K562 (cell line): ENCODE results near the gene SLC12A1. TPM values are rescaled to one million over a fixed set of nuclear protein-coding genes. Genes with fewer than 3 reads are reported as not detected.

Experiments used
- ATAC-seq: fragments of 200-7000 bp; cut with Tn5 transposase; 3 replicates; pipeline ENCODE4 v1.9.1; 2020; ENCODE audit warnings: moderate library complexity
- BruUV-seq: library from RNA; stranded (reverse); fragments of 400-500 nt; replicated peaks from 2 replicates; lab custom pipeline; 2021; lab: Mats Ljungman, UMichigan
- CTCF ChIA-PET: fragments of 300-600 bp; formaldehyde crosslinking; extraction: SDS; loops from one replicate; lab custom pipeline; 2021; ENCODE audit warnings: low intra/inter-chr PET ratio; lab: Yijun Ruan, JAX
- POLR2A ChIA-PET: fragments of 300-600, 350-650 bp; sonication (Branson Sonifier 250); formaldehyde crosslinking; extraction: SDS; loops from one replicate; lab custom pipeline; 2021; ENCODE audit warnings: antibody characterized with exemption, inconsistent platforms; lab: Yijun Ruan, JAX
- DNase-seq, 4 experiments: peaks; one replicate each; pipeline versions ENCODE4 v3.0.0 to v3.0.0-alpha.2; 2011 to 2018; ENCODE audit warnings: low spot score in 3 of 4, mixed read lengths in 3 of 4; ENCODE audit errors: extremely low read depth in 1 of 4
- FAIRE-seq: peaks from 2 replicates; lab custom pipeline; 2011; peaks lifted over from hg19 to GRCh38; lab: Jason Lieb, UNC
- H2AFZ ChIP-seq: 2 replicates; pipeline ENCODE4 v1.6.0; 2011; ENCODE audit warnings: low read depth, low read length, control low read depth, inconsistent platforms
- H3K27ac ChIP-seq: fragments of 200-600 bp; 3 replicates; pipeline ENCODE4 v1.8.0; 2011; ENCODE audit warnings: low read depth, mild to moderate bottlenecking, control low read depth, inconsistent platforms, low read length, moderate library complexity, mixed read lengths; ENCODE audit errors: extremely low read depth
- H3K27me3 ChIP-seq, 2 experiments: fragments of 300-600 bp in 1 of 2; 2 replicates in 1 of 2; 3 replicates in 1 of 2; pipeline versions ENCODE4 v1.6.0 to v1.8.0; 2011; ENCODE audit warnings: inconsistent platforms in 2 of 2, low read length in 2 of 2, mild to moderate bottlenecking in 1 of 2, mixed read lengths in 1 of 2, moderate library complexity in 1 of 2; ENCODE audit not compliant: control insufficient read depth in 2 of 2, insufficient read depth in 2 of 2
- H3K36me3 ChIP-seq: fragments of 300-600 bp; 3 replicates; pipeline ENCODE4 v1.8.0; 2011; ENCODE audit warnings: mild to moderate bottlenecking, low read length, inconsistent platforms; ENCODE audit not compliant: control insufficient read depth, insufficient read depth
- H3K4me1 ChIP-seq, 2 experiments: fragments of 200-600 bp in 1 of 2; replicated peaks in 1 of 2; 2 replicates in 1 of 2; 3 replicates in 1 of 2; pipeline versions ENCODE4 v1.5.1 to v1.8.0; 2011; ENCODE audit warnings: inconsistent platforms in 2 of 2, low read length in 2 of 2, mild to moderate bottlenecking in 1 of 2, mixed read lengths in 1 of 2, moderate library complexity in 1 of 2; ENCODE audit not compliant: control insufficient read depth in 2 of 2, insufficient read depth in 2 of 2
- H3K4me2 ChIP-seq: 2 replicates; pipeline ENCODE4 v1.6.1; 2011; ENCODE audit warnings: low read length, control low read depth, inconsistent platforms, mixed read lengths; ENCODE audit not compliant: insufficient read depth
- H3K4me3 ChIP-seq: fragments of 200-600 bp; sonication (generic), shearing (Covaris generic); 2 replicates; pipeline ENCODE4 v1.5.1; 2016; ENCODE audit warnings: control low read depth, inconsistent platforms
- H3K79me2 ChIP-seq: fragments of 200-600 bp; 3 replicates; pipeline ENCODE4 v1.8.0; 2011; ENCODE audit warnings: low read length, inconsistent platforms; ENCODE audit not compliant: control insufficient read depth, insufficient read depth
- H3K9ac ChIP-seq, 2 experiments: 2 replicates each; pipeline versions ENCODE4 v1.6.0 to v1.6.1; 2011; ENCODE audit warnings: low read depth in 2 of 2, low read length in 2 of 2, control low read depth in 1 of 2, inconsistent platforms in 1 of 2, mild to moderate bottlenecking in 1 of 2, mixed read lengths in 1 of 2; ENCODE audit not compliant: insufficient read depth in 1 of 2
- H3K9me1 ChIP-seq: one replicate; pipeline ENCODE4 v1.6.0; 2011; ENCODE audit warnings: inconsistent platforms, mild to moderate bottlenecking, low read length, moderate library complexity; ENCODE audit not compliant: control insufficient read depth, insufficient read depth
- H3K9me3 ChIP-seq: replicated peaks from 2 replicates; pipeline ENCODE4 v1.5.1; 2011; ENCODE audit warnings: low read depth, low read length, inconsistent platforms; ENCODE audit not compliant: control insufficient read depth, insufficient read depth
- H4K20me1 ChIP-seq: replicated peaks from 2 replicates; pipeline ENCODE4 v1.6.1; 2011; ENCODE audit warnings: low read length, inconsistent platforms, mixed read lengths; ENCODE audit not compliant: control insufficient read depth, insufficient read depth
- ATF3 ChIP-seq, 2 experiments: fragments of 450-650 bp in 1 of 2; sonication (generic) in 1 of 2; formaldehyde crosslinking in 1 of 2; IDR thresholded peaks in 1 of 2; conservative IDR thresholded peaks in 1 of 2; 2 replicates each; pipeline versions ENCODE4 v1.6.1 to v1.8.1; 2016 to 2023; ENCODE audit warnings: mild to moderate bottlenecking in 2 of 2, moderate library complexity in 2 of 2, inconsistent platforms in 1 of 2, missing genetic modification reagents in 1 of 2
- ATF7 ChIP-seq: fragments of 450-650 bp; IDR thresholded peaks from 2 replicates; pipeline ENCODE4 v1.7.1; 2014; ENCODE audit warnings: mild to moderate bottlenecking, moderate library complexity
- JUND ChIP-seq, 2 experiments: IDR thresholded peaks; 2 replicates in 1 of 2; 3 replicates in 1 of 2; pipeline ENCODE4 v1.6.1; 2011; ENCODE audit warnings: borderline replicate concordance in 2 of 2, low read depth in 2 of 2, low read length in 2 of 2, improper control_type of control experiment in 1 of 2, missing biosample characterization in 1 of 2, missing genetic modification characterization in 1 of 2, missing genetic modification reagents in 1 of 2
- VEZF1 ChIP-seq: fragments of 200-800 bp; sonication (Bioruptor generic); IDR thresholded peaks from 2 replicates; pipeline ENCODE4 v1.6.1; 2017; ENCODE audit warnings: missing genetic modification characterization, missing compliant biosample characterization
- WGBS: fragments of 100-300 bp; shearing (Covaris generic); methylation state at CpG from one replicate; pipeline ENCODE4 v1.1.6; 2016; ENCODE audit warnings: low coverage, mixed read lengths; ENCODE audit not compliant: insufficient coverage; ENCODE audit errors: missing lambda C conversion rate; 5-methylcytosine and 5-hydroxymethylcytosine counted together
- in situ Hi-C: fragments of 300-500 bp; cut with MboI; formaldehyde crosslinking; loops from 4 replicates; pipeline ENCODE4 v1.15.0; 2018; ENCODE audit warnings: inconsistent platforms, mixed read lengths
- intact Hi-C: fragments of 100-400 bp; cut with micrococcal nuclease; formaldehyde crosslinking; loops from 2 replicates; pipeline ENCODE4 v1.14.2; 2022
- polyA plus RNA-seq, 8 experiments: library from polyadenylated mRNA; depleted of rRNA in 4 of 8; stranded (reverse) in 5 of 8; unstranded in 3 of 8; fragments of >200 nt; fragmentation: Nextera tagmentation in 2 of 8; fragmentation: Illumina TruSeq in 1 of 8; extraction: Ambion mirVana in 2 of 8; extraction: Trizol in 1 of 8; gene quantifications; 2 replicates each; pipeline versions ENCODE4 v1.2.1 to v1.2.3, GENCODE V29; 2011 to 2014; ENCODE audit warnings: inconsistent platforms in 1 of 8, missing spikeins in 1 of 8
- total RNA-seq, 7 experiments: library from RNA; depleted of rRNA in 6 of 7; stranded (reverse); fragments of >200 nt in 6 of 7; fragmentation: Illumina TruSeq in 2 of 7; extraction: Trizol in 2 of 7; gene quantifications; 2 replicates each; pipeline versions ENCODE4 v1.2.1 to v1.2.3, GENCODE V29; 2011 to 2021; ENCODE audit warnings: low replicate concordance in 1 of 7

Gene SLC12A1
- total and polyA plus RNA-seq, 9 of the 15 experiments (the other 6 are each of a cell fraction or from before 2014, with no cell fraction given), result not detected

- WGBS, result 2% methylated on average over 10 of the region's 10 CpGs
- ATAC-seq, result no peak; the same call in 2 of the 3 replicates
Measured at GRCh38 chr15:48177383-48177765, 28.7 kb upstream of the SLC12A1 start.

More at GRCh38 chr15:48177383-48177765, 28.7 kb upstream of the SLC12A1 start:
- FAIRE-seq, result no peak
- H4K20me1 ChIP-seq, result no peaks in the 10 kb centered on the region
- no peak overlapping the region for H3K9ac ChIP-seq
- no peak for DNase-seq
- H3K4me2 ChIP-seq, result no peak overlapping the region
- TF ChIP-seq JUND (IDR thresholded peaks at IDR 0.05; ENCODE audit: borderline replicate concordance, low read depth, low read length) (no peak), JUND (tag; IDR thresholded peaks at IDR 0.05; ENCODE audit: borderline replicate concordance, low read depth, low read length) (peak; percentile 31; the same call in 1 of the 3 replicates), VEZF1 (CRISPR knock-in tag) (no peak), ATF7 (0 out of 2 replicates have a peak, but pooled peaks have one; percentile 13), ATF3 (IDR thresholded peaks at IDR 0.05) (peak; percentile 57), ATF3 (CRISPR knock-in tag; conservative IDR thresholded peaks at IDR 0.05) (no peak)
- TF ChIP-seq, all 486 proteins: peak for 3
- peaks cover 0 to 6% of the 10 kb centered on the region in 2 experiments; a peak in 2 of 5 replicates for H3K4me1 ChIP-seq
- no TSS peak for BruUV-seq
- intact Hi-C loops, result no loop called here
- no peaks in the 10 kb centered on the region for H3K9me1 ChIP-seq
- H3K9me3 ChIP-seq, result no peaks in the 10 kb centered on the region
- no peak overlapping the region for H2AFZ ChIP-seq
- H3K27me3 ChIP-seq, result no peaks in the 10 kb centered on the region
- 0 out of 2 replicates have a peak overlapping the region, but pooled peaks have one; percentile 15 for H3K4me3 ChIP-seq
- in situ Hi-C loops, result no loop called here
- ChIA-PET CTCF (no interaction called here), POLR2A (no interaction called here)
- no peaks in the 10 kb centered on the region for H3K36me3 ChIP-seq
- no peak overlapping the region for H3K27ac ChIP-seq
- H3K79me2 ChIP-seq, result no peaks in the 10 kb centered on the region
